Transverse colon (tissue), 4 donors: Measurements from ENCODE around the gene FKBP1C. TPM values are rescaled to one million over a fixed set of nuclear protein-coding genes. Genes with fewer than 3 reads are reported as not detected.
"Not testable (repeated sequence)": the region's sequence is repeated elsewhere in the genome, so short reads cannot be mapped to it uniquely, and the experiment has no call there.

Experiments
- DNase-seq: peaks from one replicate; pipeline ENCODE4 v3.0.0-alpha.2; 2019
- H3K27ac ChIP-seq, 4 donors: fragments of 200-600 bp; sonication (generic); 2 replicates each; pipeline ENCODE4 v1.5.1; 2016 to 2018; ENCODE audit warnings: inconsistent platforms in 4 of 4
- H3K27me3 ChIP-seq: fragments of 200-600 bp; sonication (generic); 2 replicates; pipeline ENCODE4 v1.5.1; 2017; ENCODE audit warnings: inconsistent platforms
- H3K36me3 ChIP-seq, 4 donors: fragments of 200-600 bp; sonication (generic); 2 replicates each; pipeline ENCODE4 v1.5.1; 2017 to 2019; ENCODE audit warnings: inconsistent platforms in 4 of 4
- H3K4me1 ChIP-seq, 4 donors: fragments of 200-600 bp; sonication (generic); 2 replicates each; pipeline ENCODE4 v1.5.1; 2017 to 2020; ENCODE audit warnings: inconsistent platforms in 4 of 4
- H3K4me3 ChIP-seq, 4 donors: fragments of 200-600 bp; sonication (generic); 1 replicate in 1 of 4; 2 replicates in 3 of 4; pipeline versions ENCODE4 v1.5.1 to v1.6.1; 2017 to 2019; ENCODE audit warnings: inconsistent platforms in 4 of 4
- H3K9me3 ChIP-seq, 2 donors: fragments of 200-600 bp; sonication (generic); 2 replicates each; pipeline ENCODE4 v1.5.1; 2017 to 2019; ENCODE audit warnings: inconsistent platforms in 2 of 2
- CTCF ChIP-seq, 5 experiments: fragments of 200-600 bp in 3 of 5; fragments of 450-650 bp in 2 of 5; sonication (generic) in 3 of 5; IDR thresholded peaks; 1 replicate in 2 of 5; 2 replicates in 3 of 5; pipeline ENCODE4 v1.5.1; 2016 to 2017; ENCODE audit warnings: antibody characterized with exemption in 5 of 5, inconsistent platforms in 3 of 5, mild to moderate bottlenecking in 2 of 5, moderate library complexity in 1 of 5
- EP300 ChIP-seq: sonication (generic); formaldehyde crosslinking; IDR thresholded peaks from one replicate; pipeline ENCODE4 v1.6.1; 2017; ENCODE audit warnings: antibody characterized with exemption, low read depth
- POLR2A ChIP-seq: fragments of 450-650 bp; IDR thresholded peaks from one replicate; pipeline ENCODE4 v1.6.1; 2016; ENCODE audit warnings: antibody characterized with exemption, mild to moderate bottlenecking, moderate library complexity
- POLR2AphosphoS5 ChIP-seq, 3 donors: sonication (generic); formaldehyde crosslinking; IDR thresholded peaks; one replicate each; pipeline ENCODE4 v1.6.1; 2016; ENCODE audit warnings: antibody characterized with exemption in 3 of 3
- WGBS, 2 donors: methylation state at CpG; one replicate each; pipeline ENCODE4 v1.1.5; 2018; ENCODE audit warnings: low coverage in 1 of 2; 5-methylcytosine and 5-hydroxymethylcytosine counted together
- in situ Hi-C, 4 donors: fragments of 200-750 bp; cut with MboI; loops; one replicate each; pipeline versions ENCODE4 v1.15.0 to v1.15.1; 2017; ENCODE audit warnings: low sequenced_read_pairs in 3 of 4, low pct_ligation_motif_present in 1 of 4, low pct_unique_long_range_greater_than_20kb in 1 of 4
- intact Hi-C: fragments of 100-400 bp; cut with DNase I; formaldehyde crosslinking; loops from one replicate; pipeline ENCODE4 v1.15.1; 2023; ENCODE audit warnings: low total_unique reads
- total RNA-seq, 4 donors: library from RNA; depleted of rRNA; stranded (reverse); fragments of >200 nt; gene quantifications; one replicate each; pipeline ENCODE4 v1.1.0, GENCODE V29; 2016

The FKBP1C gene
- total RNA-seq, 4 donors from 2014 or later: 0.41 TPM; not detected in 3

- Histone ChIP-seq H3K36me3 (no peaks in the 10 kb centered on the region), H3K4me3 (no peak overlapping the region), H3K4me1 (no peaks in the 10 kb centered on the region), H3K9me3 (peaks cover 10% of the 10 kb centered on the region in 2 donors), H3K27me3 (no peaks in the 10 kb centered on the region), H3K27ac (no peak overlapping the region)
- in situ Hi-C loops (no loop called here), intact Hi-C loops (no loop called here)
- TF ChIP-seq CTCF (IDR thresholded peaks at IDR 0.05) (no peak), POLR2A (no peak), POLR2AphosphoS5 (IDR thresholded peaks at IDR 0.05) (no peak), EP300 (no peak)
- WGBS, 2 donors: 95 to 100% methylated on average over 2 of the region's 2 CpGs
- DNase-seq: no peak
These were observed 2.1 kb downstream of the FKBP1C start for GRCh38 chr6:63213325-63213724.

GRCh38 chr6:63214816-63215215, 3.5 kb downstream of the FKBP1C start:
- intact Hi-C loops (no loop called here), in situ Hi-C loops (no loop called here)
- no peaks in the 10 kb centered on the region for H3K36me3 ChIP-seq
- WGBS, 2 donors: 30 to 39% methylated on average over 3 of the region's 3 CpGs
- no peaks in the 10 kb centered on the region for H3K27me3 ChIP-seq
- no peak for TF ChIP-seq POLR2A
- no peak for TF ChIP-seq POLR2AphosphoS5 (IDR thresholded peaks at IDR 0.05)
- TF ChIP-seq CTCF (IDR thresholded peaks at IDR 0.05): no peak
- no peak for TF ChIP-seq EP300
- H3K27ac ChIP-seq: no peak overlapping the region
- DNase-seq: no peak
- H3K4me3 ChIP-seq: no peak overlapping the region
- H3K4me1 ChIP-seq: no peaks in the 10 kb centered on the region
- H3K9me3 ChIP-seq: peaks cover 10% of the 10 kb centered on the region in 2 donors

GRCh38 chr6:63224179-63224578, 12.9 kb downstream of the FKBP1C start:
- Histone ChIP-seq H3K4me1 (no peaks in the 10 kb centered on the region), H3K9me3 (no peaks in the 10 kb centered on the region), H3K27me3 (no peaks in the 10 kb centered on the region), H3K4me3 (no peak overlapping the region), H3K27ac (no peak overlapping the region), H3K36me3 (no peaks in the 10 kb centered on the region)
- TF ChIP-seq POLR2AphosphoS5 (IDR thresholded peaks at IDR 0.05) (no peak), POLR2A (no peak), CTCF (IDR thresholded peaks at IDR 0.05) (no peak), EP300 (no peak)
- 52 to 64% methylated on average over 2 of the region's 2 CpGs for WGBS, 2 donors
- in situ Hi-C loops: no loop called here
- intact Hi-C loops: no loop called here
- no peak for DNase-seq

GRCh38 chr6:63225987-63226386, 14.7 kb downstream of the FKBP1C start:
- H3K4me3 ChIP-seq, H3K27ac ChIP-seq, H3K27me3 ChIP-seq, H3K9me3 ChIP-seq, in situ Hi-C loops, DNase-seq, intact Hi-C loops, H3K4me1 ChIP-seq, H3K36me3 ChIP-seq: not testable (repeated sequence)
- whole genome bisulfite sequencing, 2 donors: 40 to 41% methylated on average over 3 to 4 of the region's 4 CpGs

- H3K27me3 ChIP-seq, H3K4me3 ChIP-seq, H3K36me3 ChIP-seq, H3K4me1 ChIP-seq, H3K9me3 ChIP-seq, DNase-seq, H3K27ac ChIP-seq, intact Hi-C loops, in situ Hi-C loops: not testable (repeated sequence)
- 86 to 100% methylated on average over 1 to 32 of the region's 32 CpGs for WGBS, 2 donors
These were observed 16.9 kb downstream of the FKBP1C start for GRCh38 chr6:63227928-63228894.

- in situ Hi-C loops, DNase-seq, H3K36me3 ChIP-seq, intact Hi-C loops, H3K9me3 ChIP-seq, H3K4me3 ChIP-seq, H3K27me3 ChIP-seq, H3K4me1 ChIP-seq, H3K27ac ChIP-seq: not testable (repeated sequence)
- 82 to 95% methylated on average over 4 to 13 of the region's 13 CpGs for WGBS, 2 donors
These were observed 18.8 kb downstream of the FKBP1C start for GRCh38 chr6:63230027-63230426.

- H3K27ac ChIP-seq, in situ Hi-C loops, DNase-seq, H3K27me3 ChIP-seq, H3K36me3 ChIP-seq, H3K9me3 ChIP-seq, H3K4me1 ChIP-seq, intact Hi-C loops, H3K4me3 ChIP-seq: not testable (repeated sequence)
- WGBS, 2 donors: 81% methylated on average over 8 of the region's 12 CpGs; no CpG with 5 or more reads in 1 of the 2 donors
These were observed 19.2 kb downstream of the FKBP1C start for GRCh38 chr6:63230511-63230910.
